Stimulated activated naive CD8-positive, alpha-beta T cell treated with anti-CD3 and anti-CD28 coated beads, Interleukin-15, amount 100 ng/mL, for 72 hours (primary cell): Measurements from ENCODE around the gene MIF.
"Not testable (repeated sequence)": the region's sequence is repeated elsewhere in the genome, so short reads cannot be mapped to it uniquely, and the experiment has no call there.

Experiments
- ATAC-seq: fragments of 150-1000 bp; cut with Tn5 transposase; 2 replicates; pipeline ENCODE4 v1.10.0; 2021; ENCODE audit warnings: mild to moderate bottlenecking, moderate library complexity
- DNase-seq, 2 donors: peaks; one replicate each; pipeline ENCODE4 v3.0.0; 2021 to 2022
- H3K27ac Mint-ChIP-seq, 2 donors: one replicate each; pipeline ENCODE4 v1.8.0; 2022; ENCODE audit warnings: mild to moderate bottlenecking in 2 of 2, mixed read lengths in 2 of 2, moderate library complexity in 2 of 2
- H3K27me3 Mint-ChIP-seq: one replicate; pipeline ENCODE4 v1.8.0; 2022; ENCODE audit warnings: mixed read lengths
- H3K4me1 Mint-ChIP-seq: one replicate; pipeline ENCODE4 v1.8.0; 2022; ENCODE audit warnings: mild to moderate bottlenecking, mixed read lengths
- H3K4me3 Mint-ChIP-seq, 2 donors: one replicate each; pipeline ENCODE4 v1.8.0; 2022; ENCODE audit warnings: mild to moderate bottlenecking in 2 of 2, mixed read lengths in 2 of 2, moderate library complexity in 1 of 2
- H3K9me3 Mint-ChIP-seq, 2 donors: one replicate each; pipeline ENCODE4 v1.8.0; 2022; ENCODE audit warnings: mixed read lengths in 2 of 2

MIF gene

GRCh38 chr22:23893121-23893944 is 850 bp upstream of the MIF start:
- H3K27ac Mint-ChIP-seq = peak overlapping the region; percentile 99 to 100
- no peak for ATAC-seq
- peak overlapping the region; percentile 95 to 100 for H3K4me3 Mint-ChIP-seq
- no peaks in the 10 kb centered on the region for H3K27me3 Mint-ChIP-seq
- peak in 1 of 2 donors; percentile 4 for DNase-seq
- no peaks in the 10 kb centered on the region for H3K9me3 Mint-ChIP-seq
- peaks cover 46% of the 10 kb centered on the region for H3K4me1 Mint-ChIP-seq

DNA sequence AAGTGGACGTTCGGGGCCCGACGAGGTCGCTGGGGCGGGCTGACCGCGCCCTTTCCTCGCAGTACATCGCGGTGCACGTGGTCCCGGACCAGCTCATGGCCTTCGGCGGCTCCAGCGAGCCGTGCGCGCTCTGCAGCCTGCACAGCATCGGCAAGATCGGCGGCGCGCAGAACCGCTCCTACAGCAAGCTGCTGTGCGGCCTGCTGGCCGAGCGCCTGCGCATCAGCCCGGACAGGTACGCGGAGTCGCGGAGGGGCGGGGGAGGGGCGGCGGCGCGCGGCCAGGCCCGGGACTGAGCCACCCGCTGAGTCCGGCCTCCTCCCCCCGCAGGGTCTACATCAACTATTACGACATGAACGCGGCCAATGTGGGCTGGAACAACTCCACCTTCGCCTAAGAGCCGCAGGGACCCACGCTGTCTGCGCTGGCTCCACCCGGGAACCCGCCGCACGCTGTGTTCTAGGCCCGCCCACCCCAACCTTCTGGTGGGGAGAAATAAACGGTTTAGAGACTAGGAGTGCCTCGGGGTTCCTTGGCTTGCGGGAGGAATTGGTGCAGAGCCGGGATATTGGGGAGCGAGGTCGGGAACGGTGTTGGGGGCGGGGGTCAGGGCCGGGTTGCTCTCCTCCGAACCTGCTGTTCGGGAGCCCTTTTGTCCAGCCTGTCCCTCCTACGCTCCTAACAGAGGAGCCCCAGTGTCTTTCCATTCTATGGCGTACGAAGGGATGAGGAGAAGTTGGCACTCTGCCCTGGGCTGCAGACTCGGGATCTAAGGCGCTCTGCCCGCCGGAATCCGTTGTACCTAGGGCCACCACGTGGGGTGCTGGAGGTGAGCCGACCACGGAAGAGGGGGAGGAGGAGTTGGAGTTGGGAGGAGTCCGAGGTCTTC is 771 bp downstream of the MIF start:
- DNase-seq (peak; percentile 63 to 80), ATAC-seq (peak; percentile 59)
- no peaks in the 10 kb centered on the region for H3K27me3 Mint-ChIP-seq
- H3K4me1 Mint-ChIP-seq = peaks cover 50% of the 10 kb centered on the region
- H3K27ac Mint-ChIP-seq = peak overlapping the region; percentile 78 to 100
- no peaks in the 10 kb centered on the region for H3K9me3 Mint-ChIP-seq
- peak overlapping the region; percentile 95 to 100 for H3K4me3 Mint-ChIP-seq

DNA sequence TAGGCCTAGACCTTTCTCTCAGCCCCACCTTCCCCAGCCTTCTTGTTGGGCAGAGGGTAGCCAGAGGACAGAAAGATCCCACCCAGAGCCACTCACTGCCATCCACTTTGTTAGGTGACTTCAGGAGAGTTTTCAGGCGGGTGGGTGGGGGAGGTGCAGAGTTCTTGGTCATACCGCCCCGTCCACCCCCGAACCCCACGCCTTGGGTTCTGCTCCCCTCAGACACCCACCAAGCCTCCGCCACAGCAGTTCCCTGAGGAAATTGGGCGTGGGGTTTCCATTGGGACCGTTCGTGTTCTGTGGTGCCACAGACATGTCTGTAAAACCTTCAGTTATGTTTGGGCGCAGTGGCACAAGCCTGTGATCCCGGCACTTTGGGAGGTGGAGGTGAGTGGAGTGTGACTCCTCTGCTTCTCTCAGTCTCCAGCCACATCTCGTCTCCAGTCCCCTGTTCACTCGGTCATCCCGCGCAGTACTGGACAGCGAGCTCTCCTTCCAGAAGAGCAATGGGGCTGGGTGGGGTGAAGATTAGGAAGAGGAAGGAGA is 1.5 kb downstream of the MIF start:
- no peaks in the 10 kb centered on the region for H3K9me3 Mint-ChIP-seq
- DNase-seq (no peak), ATAC-seq (no peak)
- H3K27ac Mint-ChIP-seq = peak overlapping the region; percentile 78 to 94
- H3K4me1 Mint-ChIP-seq = peaks cover 50% of the 10 kb centered on the region
- peak overlapping the region; percentile 95 to 100 for H3K4me3 Mint-ChIP-seq
- H3K27me3 Mint-ChIP-seq = no peaks in the 10 kb centered on the region

- no peak for ATAC-seq
- DNase-seq = no peak
Observed at GRCh38 chr22:23896166-23896522, 2.0 kb downstream of the MIF start.

DNA sequence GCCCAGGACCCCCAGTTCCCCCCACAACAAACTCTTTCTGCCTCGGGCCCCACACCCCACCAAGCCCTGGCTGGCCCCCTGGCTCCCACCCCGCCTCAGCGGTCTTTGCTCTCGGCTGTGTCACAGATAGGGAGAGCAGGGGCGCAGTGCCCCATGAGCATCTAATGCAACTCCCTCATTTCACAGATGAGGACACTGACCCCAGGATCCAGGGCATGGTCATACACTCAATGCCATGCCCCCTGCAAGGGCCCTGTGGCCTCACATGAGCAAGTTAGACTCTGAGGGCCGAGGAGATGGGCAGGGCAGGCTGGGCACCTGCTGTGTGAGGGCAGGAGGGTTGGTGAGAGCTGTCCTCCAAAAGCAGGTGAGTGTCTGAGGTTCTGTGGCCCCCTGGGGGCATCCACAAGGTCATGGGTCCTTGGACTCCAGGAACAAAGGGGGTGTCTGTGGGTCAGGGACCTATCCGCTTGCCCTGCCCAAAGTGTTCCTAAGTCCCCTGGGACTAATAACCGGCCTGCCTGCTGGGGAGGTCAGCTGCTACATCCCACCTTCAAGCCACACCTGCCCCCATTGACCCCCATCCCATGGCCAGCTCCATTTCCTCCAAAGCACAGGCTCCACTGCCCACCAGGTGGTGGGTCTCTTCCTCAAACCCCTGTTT is 2.5 kb downstream of the MIF start:
- ATAC-seq = no peak
- H3K9me3 Mint-ChIP-seq = no peaks in the 10 kb centered on the region
- no peak for DNase-seq
- peak overlapping the region; percentile 19 to 84 for H3K27ac Mint-ChIP-seq
- peak overlapping the region; percentile 23 to 69 for H3K4me3 Mint-ChIP-seq
- peaks cover 50% of the 10 kb centered on the region for H3K4me1 Mint-ChIP-seq
- H3K27me3 Mint-ChIP-seq = no peaks in the 10 kb centered on the region

More at GRCh38 chr22:23896166-23896522, 2.0 kb downstream of the MIF start:
- peaks cover 50% of the 10 kb centered on the region for H3K4me1 Mint-ChIP-seq
- H3K27me3 Mint-ChIP-seq = no peaks in the 10 kb centered on the region
- peak overlapping the region; percentile 95 to 100 for H3K4me3 Mint-ChIP-seq
- H3K9me3 Mint-ChIP-seq = no peaks in the 10 kb centered on the region
- peak overlapping the region in 1 of 2 donors; percentile 44 for H3K27ac Mint-ChIP-seq

GRCh38 chr22:23897320-23897719 is 3.1 kb downstream of the MIF start:
- peaks cover 50% of the 10 kb centered on the region for H3K4me1 Mint-ChIP-seq
- peak overlapping the region in 1 of 2 donors; percentile 69 for H3K4me3 Mint-ChIP-seq
- peak overlapping the region in 1 of 2 donors; percentile 84 for H3K27ac Mint-ChIP-seq
- no peak for ATAC-seq
- no peak for DNase-seq
- H3K9me3 Mint-ChIP-seq = no peaks in the 10 kb centered on the region
- no peaks in the 10 kb centered on the region for H3K27me3 Mint-ChIP-seq

DNA sequence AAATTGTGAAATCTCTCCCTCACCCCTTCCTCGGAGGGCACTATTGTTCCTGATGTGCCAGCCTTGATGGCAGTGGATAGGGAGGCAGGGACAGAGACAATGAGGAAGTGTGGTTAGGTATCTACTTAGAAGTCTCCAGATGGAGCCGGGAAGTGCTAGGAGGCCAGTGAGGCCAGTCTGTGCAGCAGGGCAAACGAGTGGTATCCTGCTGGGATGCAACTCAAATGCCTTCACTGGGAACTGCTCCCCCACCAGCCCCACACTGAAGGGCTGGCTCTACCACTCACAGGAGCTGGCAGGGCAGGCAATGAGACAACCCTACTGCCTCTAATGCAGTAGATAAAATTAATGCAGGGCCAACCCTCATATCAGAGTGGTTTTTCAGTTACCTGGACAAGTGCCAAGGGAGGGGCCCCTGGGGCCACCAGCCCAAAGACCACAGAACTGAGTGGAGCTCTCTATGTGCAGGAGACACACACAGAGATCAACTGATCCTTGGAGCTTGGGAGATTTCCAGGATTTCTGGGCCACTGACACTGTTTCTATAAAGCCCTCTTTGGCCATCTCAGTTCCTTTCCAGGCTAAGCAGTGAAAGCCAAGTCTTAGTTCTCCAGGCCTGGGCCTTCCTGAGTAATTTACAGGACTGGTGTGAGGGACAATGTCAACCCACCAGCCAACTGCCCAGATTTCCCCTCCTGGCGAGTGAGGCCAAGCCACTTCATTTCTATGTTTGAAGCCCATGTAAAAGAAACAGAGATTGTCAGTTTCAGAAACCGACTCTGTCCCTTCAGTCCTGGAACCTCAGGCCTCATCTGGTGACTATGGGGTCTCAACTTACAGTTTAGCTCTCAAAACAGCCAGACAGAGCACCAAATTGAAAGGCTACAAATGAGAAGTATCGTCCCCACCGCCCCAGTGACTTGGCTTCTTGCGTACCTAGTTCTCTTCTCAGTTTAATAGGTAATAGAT is 4.1 kb downstream of the MIF start:
- Mint-ChIP-seq H3K4me3 (no peak overlapping the region), H3K27ac (no peak overlapping the region), H3K9me3 (no peaks in the 10 kb centered on the region), H3K4me1 (peaks cover 43% of the 10 kb centered on the region), H3K27me3 (no peaks in the 10 kb centered on the region)
- DNase-seq = no peak
- ATAC-seq = no peak

- Mint-ChIP-seq H3K27me3 (peaks cover 4% of the 10 kb centered on the region), H3K4me3 (no peak overlapping the region), H3K27ac (no peak overlapping the region), H3K9me3 (no peaks in the 10 kb centered on the region), H3K4me1 (peaks cover 37% of the 10 kb centered on the region)
- no peak for DNase-seq
- ATAC-seq = no peak
Observed at GRCh38 chr22:23899042-23899745, 5.0 kb downstream of the MIF start.

DNA sequence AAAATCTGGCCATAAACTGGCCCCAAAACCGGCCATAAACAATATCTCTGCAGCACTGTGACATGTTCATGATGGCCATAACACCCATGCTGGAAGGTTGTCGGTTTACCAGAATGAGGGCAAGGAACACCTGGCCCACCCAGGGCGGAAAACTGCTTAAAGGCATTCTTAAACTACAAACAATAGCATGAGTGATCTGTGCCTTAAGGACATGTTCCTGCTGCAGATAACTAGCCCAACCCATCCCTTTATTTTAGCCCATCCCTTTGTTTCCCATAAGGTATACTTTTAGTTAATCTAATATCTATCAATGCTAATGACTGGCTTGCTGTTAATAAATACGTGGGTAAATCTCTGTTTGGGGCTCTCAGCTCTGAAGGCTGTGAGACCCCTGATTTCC is 6.0 kb downstream of the MIF start:
- H3K9me3 Mint-ChIP-seq, ATAC-seq, H3K4me3 Mint-ChIP-seq, DNase-seq: not testable (repeated sequence)
- peak overlapping the region in 1 of 2 donors; percentile 37 for H3K27ac Mint-ChIP-seq
- peaks cover 11% of the 10 kb centered on the region for H3K27me3 Mint-ChIP-seq
- H3K4me1 Mint-ChIP-seq = peaks cover 43% of the 10 kb centered on the region

DNA sequence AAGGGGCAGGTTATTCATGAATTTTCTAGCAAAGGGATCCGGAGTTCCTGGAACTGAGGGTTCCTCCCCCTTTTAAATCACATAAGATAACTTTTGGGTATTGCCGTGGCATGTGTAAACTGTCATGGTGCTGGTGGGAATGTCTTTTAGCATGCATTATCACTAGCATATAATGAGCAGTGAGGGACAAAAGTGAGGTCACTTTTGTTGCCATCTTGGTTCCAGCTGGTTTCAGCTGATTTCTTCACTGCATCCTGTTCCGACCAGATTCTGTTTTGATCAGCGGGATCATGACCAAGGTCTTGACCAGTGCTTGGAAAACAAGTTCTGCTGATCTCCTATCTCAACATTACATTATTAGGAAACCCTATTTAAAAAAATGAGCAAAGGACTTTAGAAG is 7.4 kb downstream of the MIF start:
- Mint-ChIP-seq H3K9me3 (no peaks in the 10 kb centered on the region), H3K27ac (no peak overlapping the region), H3K4me1 (peaks cover 29% of the 10 kb centered on the region), H3K27me3 (peaks cover 11% of the 10 kb centered on the region), H3K4me3 (no peak overlapping the region)
- ATAC-seq = no peak
- DNase-seq = no peak

- H3K4me3 Mint-ChIP-seq = no peak overlapping the region
- no peaks in the 10 kb centered on the region for H3K9me3 Mint-ChIP-seq
- ATAC-seq (no peak), DNase-seq (no peak)
- peaks cover 14% of the 10 kb centered on the region for H3K27me3 Mint-ChIP-seq
- H3K27ac Mint-ChIP-seq = no peak overlapping the region
- H3K4me1 Mint-ChIP-seq = peaks cover 15% of the 10 kb centered on the region
Observed at GRCh38 chr22:23903328-23903971, 9.3 kb downstream of the MIF start.

DNA sequence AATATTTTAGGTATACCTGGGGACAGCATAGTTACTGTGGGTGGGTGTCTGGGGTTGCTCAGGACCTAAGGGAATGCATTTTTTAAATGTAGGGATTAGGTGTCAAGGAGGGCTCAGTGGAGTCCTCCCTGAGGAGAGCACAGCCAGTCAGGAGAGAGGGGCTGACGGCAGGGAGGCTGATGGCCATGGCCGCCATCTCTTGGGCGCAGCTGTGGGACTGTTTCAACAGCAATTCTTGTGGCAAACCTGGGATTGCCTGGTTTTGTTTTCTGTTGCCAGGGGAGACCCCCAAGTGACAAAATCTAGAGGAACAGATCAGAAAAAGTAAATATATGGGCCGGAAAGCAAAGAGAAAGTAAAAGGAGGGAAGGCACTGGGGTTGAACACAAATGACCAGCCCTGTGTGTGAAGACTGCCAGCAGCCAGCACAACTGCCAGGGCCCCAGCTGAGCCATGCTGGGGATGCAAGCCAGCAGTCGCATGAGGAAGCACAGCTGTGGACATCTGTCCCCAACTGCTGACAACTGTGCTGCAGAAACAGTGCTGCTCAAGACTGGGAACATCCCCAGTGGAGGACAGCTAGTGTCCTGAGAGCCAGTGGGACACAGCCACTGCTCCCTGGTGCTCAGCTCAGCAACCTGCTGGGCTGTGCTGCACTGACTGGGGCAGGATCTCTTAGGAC is 10.5 kb downstream of the MIF start:
- Mint-ChIP-seq H3K27me3 (peaks cover 18% of the 10 kb centered on the region), H3K27ac (no peak overlapping the region)
- ATAC-seq = no peak

GRCh38 chr22:23906641-23907040 is 12.5 kb downstream of the MIF start:
- ATAC-seq (no peak), DNase-seq (no peak)
- Mint-ChIP-seq H3K4me3 (no peak overlapping the region), H3K4me1 (peaks cover 17% of the 10 kb centered on the region), H3K27me3 (peaks cover 18% of the 10 kb centered on the region), H3K27ac (peak overlapping the region in 1 of 2 donors; percentile 42), H3K9me3 (no peaks in the 10 kb centered on the region)

More for the DNA sequence above, 10.5 kb downstream of the MIF start:
- DNase-seq = no peak
- Mint-ChIP-seq H3K9me3 (no peaks in the 10 kb centered on the region), H3K4me3 (no peak overlapping the region), H3K4me1 (peaks cover 11% of the 10 kb centered on the region)
